ENCODE data around the gene CACNA1A. TPM values are rescaled to one million over a fixed set of nuclear protein-coding genes. Genes with fewer than 3 reads are reported as not detected.
"Not testable (repeated sequence)": the region's sequence is repeated elsewhere in the genome, so short reads cannot be mapped to it uniquely, and the experiment has no call there.

Gene CACNA1A
- total and polyA plus RNA-seq, 2 experiments from 2014 or later = 2.0 TPM

DNA sequence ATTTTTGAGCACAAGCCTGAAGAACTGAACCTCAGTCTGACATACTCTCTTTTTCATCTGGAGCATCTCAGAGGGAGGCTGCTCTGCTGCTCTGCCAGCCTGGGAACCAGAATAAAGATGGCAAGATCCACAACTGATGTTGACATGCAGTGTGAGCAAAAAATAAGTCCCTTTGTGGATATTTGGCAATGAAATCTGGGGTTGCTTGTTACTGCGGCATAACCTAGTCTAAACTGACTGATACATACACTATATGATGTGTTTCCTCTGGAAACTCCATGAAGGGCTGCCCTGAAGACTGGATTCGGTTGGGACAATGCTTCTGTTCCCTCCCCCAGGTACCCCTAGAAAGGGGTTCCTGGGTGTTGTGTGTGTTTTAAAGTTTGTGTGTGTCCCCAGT is 249.4 kb downstream of the CACNA1A start:
- no peak for TF ChIP-seq EZH2phosphoT487 (IDR thresholded peaks at IDR 0.05; ENCODE audit: low read depth, severe bottlenecking, unreplicated experiment)
- no peak for TF ChIP-seq EZH2 (IDR thresholded peaks at IDR 0.05; ENCODE audit: borderline replicate concordance)
- TF ChIP-seq, protein P1, sequence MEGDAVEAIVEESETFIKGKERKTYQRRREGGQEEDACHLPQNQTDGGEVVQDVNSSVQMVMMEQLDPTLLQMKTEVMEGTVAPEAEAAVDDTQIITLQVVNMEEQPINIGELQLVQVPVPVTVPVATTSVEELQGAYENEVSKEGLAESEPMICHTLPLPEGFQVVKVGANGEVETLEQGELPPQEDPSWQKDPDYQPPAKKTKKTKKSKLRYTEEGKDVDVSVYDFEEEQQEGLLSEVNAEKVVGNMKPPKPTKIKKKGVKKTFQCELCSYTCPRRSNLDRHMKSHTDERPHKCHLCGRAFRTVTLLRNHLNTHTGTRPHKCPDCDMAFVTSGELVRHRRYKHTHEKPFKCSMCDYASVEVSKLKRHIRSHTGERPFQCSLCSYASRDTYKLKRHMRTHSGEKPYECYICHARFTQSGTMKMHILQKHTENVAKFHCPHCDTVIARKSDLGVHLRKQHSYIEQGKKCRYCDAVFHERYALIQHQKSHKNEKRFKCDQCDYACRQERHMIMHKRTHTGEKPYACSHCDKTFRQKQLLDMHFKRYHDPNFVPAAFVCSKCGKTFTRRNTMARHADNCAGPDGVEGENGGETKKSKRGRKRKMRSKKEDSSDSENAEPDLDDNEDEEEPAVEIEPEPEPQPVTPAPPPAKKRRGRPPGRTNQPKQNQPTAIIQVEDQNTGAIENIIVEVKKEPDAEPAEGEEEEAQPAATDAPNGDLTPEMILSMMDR (IDR thresholded peaks at IDR 0.05; ENCODE audit: poor library complexity) = no peak
- H3K4me1 ChIP-seq (ENCODE audit: insufficient read depth) = no peaks in the 10 kb centered on the region
- no peak overlapping the region for H3K4me2 ChIP-seq
- H2AFZ ChIP-seq = no peak overlapping the region
- H3K36me3 ChIP-seq (replicated peaks; ENCODE audit: insufficient read depth, low read depth) = no peaks in the 10 kb centered on the region
- no peaks in the 10 kb centered on the region for H3K9me3 ChIP-seq (ENCODE audit: low read depth)
- no peak for DNase-seq (ENCODE audit: low spot score)
- no peaks in the 10 kb centered on the region for H4K20me1 ChIP-seq (ENCODE audit: insufficient read depth, poor library complexity, severe bottlenecking)
- no peaks in the 10 kb centered on the region for H3K27me3 ChIP-seq
- H3K9me2 ChIP-seq (replicated peaks; ENCODE audit: insufficient read depth) = no peaks in the 10 kb centered on the region
- no peak overlapping the region for H3K4me3 ChIP-seq
- no peaks in the 10 kb centered on the region for H3K79me2 ChIP-seq
- WGBS (ENCODE audit: low lambda C conversion rate, missing lambda C conversion rate) = 82% methylated on average over 2 of the region's 2 CpGs
- no peak overlapping the region for H3K27ac ChIP-seq

DNA sequence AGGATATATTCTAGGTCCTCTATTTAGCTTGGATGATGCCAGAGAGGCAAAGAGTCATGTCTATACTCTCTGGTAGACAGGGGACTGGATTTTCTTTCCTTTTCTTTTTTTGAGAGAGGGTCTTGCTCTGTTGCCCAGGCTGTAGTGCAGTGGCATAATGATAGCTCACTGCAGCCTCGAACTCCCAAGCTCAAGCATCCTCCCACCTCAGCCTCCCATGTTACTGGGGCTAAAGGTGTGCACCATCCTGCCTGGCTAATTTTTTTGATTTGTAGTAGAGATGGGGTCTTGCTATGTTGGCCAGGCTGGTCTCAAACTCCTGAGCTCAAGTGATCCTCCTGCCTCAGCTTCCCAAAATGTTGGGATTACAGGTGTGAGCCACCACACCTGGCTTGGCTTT is 249.9 kb downstream of the CACNA1A start:
- not testable (repeated sequence) for H3K4me3 ChIP-seq; H3K4me2 ChIP-seq; H3K27me3 ChIP-seq; H3K79me2 ChIP-seq; H2AFZ ChIP-seq; H3K4me1 ChIP-seq (ENCODE audit: insufficient read depth); H3K36me3 ChIP-seq (replicated peaks; ENCODE audit: insufficient read depth, low read depth); H3K27ac ChIP-seq; H3K9me3 ChIP-seq (ENCODE audit: low read depth); DNase-seq (ENCODE audit: low spot score); H3K9me2 ChIP-seq (replicated peaks; ENCODE audit: insufficient read depth); H4K20me1 ChIP-seq (ENCODE audit: insufficient read depth, poor library complexity, severe bottlenecking)
- WGBS (ENCODE audit: low lambda C conversion rate, missing lambda C conversion rate) = 80% methylated on average over 1 of the region's 1 CpG

DNA sequence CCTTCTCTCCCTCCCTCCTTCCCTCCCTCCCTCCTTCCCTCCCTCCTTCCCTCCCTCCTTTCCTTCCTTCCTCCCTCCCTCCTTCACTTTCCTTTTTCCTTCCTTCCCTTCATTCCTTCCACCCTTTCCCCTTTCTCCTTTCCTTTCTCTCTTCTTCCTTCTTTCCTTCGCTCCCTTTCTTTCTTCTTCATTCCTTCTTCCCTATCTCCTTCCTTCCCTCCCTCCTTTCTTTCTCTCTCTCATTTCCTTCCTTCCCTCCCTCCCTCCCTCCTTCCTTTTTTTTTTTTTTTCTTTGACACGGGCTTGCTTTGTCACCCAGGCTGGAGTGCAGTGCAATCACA is 250.6 kb downstream of the CACNA1A start:
- H3K79me2 ChIP-seq = no peaks in the 10 kb centered on the region
- no peak overlapping the region for H3K27ac ChIP-seq
- no peaks in the 10 kb centered on the region for H4K20me1 ChIP-seq (ENCODE audit: insufficient read depth, poor library complexity, severe bottlenecking)
- WGBS (ENCODE audit: low lambda C conversion rate, missing lambda C conversion rate) = 55% methylated on average over 1 of the region's 2 CpGs
- no peak for TF ChIP-seq EZH2 (IDR thresholded peaks at IDR 0.05; ENCODE audit: borderline replicate concordance)
- TF ChIP-seq, protein P1 (IDR thresholded peaks at IDR 0.05; ENCODE audit: poor library complexity) = no peak
- no peak for TF ChIP-seq EZH2phosphoT487 (IDR thresholded peaks at IDR 0.05; ENCODE audit: low read depth, severe bottlenecking, unreplicated experiment)
- no peaks in the 10 kb centered on the region for H3K27me3 ChIP-seq
- no peak overlapping the region for H2AFZ ChIP-seq
- no peaks in the 10 kb centered on the region for H3K4me1 ChIP-seq (ENCODE audit: insufficient read depth)
- no peak overlapping the region for H3K4me3 ChIP-seq
- H3K36me3 ChIP-seq (replicated peaks; ENCODE audit: insufficient read depth, low read depth) = no peaks in the 10 kb centered on the region
- H3K9me3 ChIP-seq (ENCODE audit: low read depth) = no peaks in the 10 kb centered on the region
- H3K9me2 ChIP-seq (replicated peaks; ENCODE audit: insufficient read depth) = no peaks in the 10 kb centered on the region
- no peak overlapping the region for H3K4me2 ChIP-seq
- no peak for DNase-seq (ENCODE audit: low spot score)

DNA sequence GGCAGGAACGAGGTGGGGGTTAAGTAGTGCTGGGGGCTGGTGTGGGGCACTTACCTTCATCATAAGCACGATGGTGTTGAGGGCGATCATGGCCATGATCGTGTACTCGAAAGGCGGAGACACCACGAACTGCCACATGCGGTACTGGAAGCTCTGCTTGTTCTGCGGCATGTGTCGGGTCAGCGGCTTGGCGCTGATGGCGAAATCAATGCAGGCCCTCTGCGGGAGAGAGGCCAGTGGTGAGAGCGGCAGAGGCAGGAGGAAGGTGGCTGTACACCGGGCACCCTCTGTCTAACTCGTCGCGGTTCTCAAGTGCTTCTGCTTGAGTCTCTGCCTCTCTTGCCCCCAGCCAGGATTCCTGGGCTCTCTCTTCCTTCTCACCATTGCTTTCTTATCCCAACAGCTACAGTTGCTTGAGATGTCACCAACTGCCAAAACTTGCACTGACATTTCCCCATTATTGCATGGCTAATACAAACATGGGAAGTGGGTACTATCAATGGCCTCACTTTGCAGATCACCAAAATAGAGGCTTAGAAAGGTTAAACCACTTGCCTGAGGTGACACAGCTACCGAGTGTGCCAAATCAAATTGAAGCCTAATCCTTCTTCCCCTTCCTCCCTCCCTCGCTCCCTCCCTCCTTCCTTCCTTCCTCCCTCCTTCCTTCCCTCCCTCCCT is 251.1 kb downstream of the CACNA1A start:
- no peak overlapping the region for H3K4me3 ChIP-seq
- no peaks in the 10 kb centered on the region for H3K79me2 ChIP-seq
- no peaks in the 10 kb centered on the region for H4K20me1 ChIP-seq (ENCODE audit: insufficient read depth, poor library complexity, severe bottlenecking)
- no peak overlapping the region for H3K27ac ChIP-seq
- no peaks in the 10 kb centered on the region for H3K27me3 ChIP-seq
- no peaks in the 10 kb centered on the region for H3K4me1 ChIP-seq (ENCODE audit: insufficient read depth)
- WGBS (ENCODE audit: low lambda C conversion rate, missing lambda C conversion rate) = 92% methylated on average over 15 of the region's 21 CpGs
- H3K36me3 ChIP-seq (replicated peaks; ENCODE audit: insufficient read depth, low read depth) = no peaks in the 10 kb centered on the region
- TF ChIP-seq, protein P1 (IDR thresholded peaks at IDR 0.05; ENCODE audit: poor library complexity) = no peak
- TF ChIP-seq EZH2 (IDR thresholded peaks at IDR 0.05; ENCODE audit: borderline replicate concordance) = no peak
- TF ChIP-seq EZH2phosphoT487 (IDR thresholded peaks at IDR 0.05; ENCODE audit: low read depth, severe bottlenecking, unreplicated experiment) = no peak
- no peak overlapping the region for H3K4me2 ChIP-seq
- no peaks in the 10 kb centered on the region for H3K9me2 ChIP-seq (replicated peaks; ENCODE audit: insufficient read depth)
- H3K9me3 ChIP-seq (ENCODE audit: low read depth) = no peaks in the 10 kb centered on the region
- no peak for DNase-seq (ENCODE audit: low spot score)
- H2AFZ ChIP-seq = no peak overlapping the region
